Ectodermal cell (in vitro differentiated cells): ENCODE results near the gene SHROOM3.
A peak's percentile ranks its signal among the peaks of the same experiment; 100 is the strongest.

Source experiments
- H3K27ac ChIP-seq: 2 replicates; pipeline ENCODE4 v1.7.0; 2013; ENCODE audit warnings: mild to moderate bottlenecking, low read depth, low read length; ENCODE audit not compliant: insufficient read depth, poor library complexity, severe bottlenecking
- H3K27me3 ChIP-seq: 2 replicates; pipeline ENCODE4 v1.7.0; 2013; ENCODE audit warnings: mild to moderate bottlenecking, low read length; ENCODE audit not compliant: insufficient read depth, control insufficient read depth, poor library complexity, severe bottlenecking
- H3K36me3 ChIP-seq: one replicate; pipeline ENCODE4 v1.7.0; 2013; ENCODE audit warnings: low read length; ENCODE audit not compliant: control insufficient read depth, insufficient read depth
- H3K4me1 ChIP-seq: one replicate; pipeline ENCODE4 v1.7.0; 2013; ENCODE audit warnings: low read length; ENCODE audit not compliant: control insufficient read depth, insufficient read depth
- H3K4me3 ChIP-seq: 2 replicates; pipeline ENCODE4 v1.7.0; 2013; ENCODE audit warnings: low read depth, low read length, control low read depth; ENCODE audit not compliant: insufficient read depth
- H3K9me3 ChIP-seq: 2 replicates; pipeline ENCODE4 v1.7.0; 2013; ENCODE audit warnings: mild to moderate bottlenecking, low read length, moderate library complexity; ENCODE audit not compliant: control insufficient read depth
- WGBS, 2 experiments: methylation state at CpG; one replicate each; pipeline ENCODE4 v1.1.7; 2013; ENCODE audit warnings: missing lambda C conversion rate in 2 of 2; 5-methylcytosine and 5-hydroxymethylcytosine counted together

The SHROOM3 gene

GRCh38 chr4:76488888-76489685 is 54.1 kb downstream of the SHROOM3 start:
- no peaks in the 10 kb centered on the region for H3K27me3 ChIP-seq
- WGBS, 2 experiments: 91% methylated on average over 4 of the region's 4 CpGs

DNA sequence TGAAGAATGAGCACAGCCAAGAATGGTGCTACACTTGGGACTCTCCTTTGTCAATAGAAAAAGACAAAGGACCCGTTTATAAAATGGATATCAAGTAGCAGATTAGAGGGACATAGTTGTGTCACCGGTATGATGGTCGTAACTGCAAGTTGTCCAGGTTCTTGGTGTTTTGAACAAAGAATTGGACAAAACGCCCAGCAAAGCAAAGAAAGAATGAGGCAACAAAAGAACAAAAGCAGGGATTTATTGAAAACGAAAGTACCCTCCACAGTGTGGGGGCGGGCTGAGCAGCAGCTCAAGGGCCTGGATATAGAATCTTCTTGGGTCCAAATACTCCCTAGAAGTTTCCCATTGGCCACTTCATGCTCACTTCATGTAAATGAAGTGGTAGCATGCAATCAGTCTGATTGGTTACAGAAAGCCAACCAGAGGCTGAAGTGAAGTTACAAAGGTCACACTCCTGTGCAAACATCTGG is 54.7 kb downstream of the SHROOM3 start:
- no peak overlapping the region for H3K27ac ChIP-seq
- H3K36me3 ChIP-seq: no peaks in the 10 kb centered on the region
- no peak overlapping the region for H3K4me3 ChIP-seq
- no peaks in the 10 kb centered on the region for H3K9me3 ChIP-seq
- no peaks in the 10 kb centered on the region for H3K27me3 ChIP-seq
- WGBS, 2 experiments: 83 to 84% methylated on average over 6 of the region's 6 CpGs
- H3K4me1 ChIP-seq: peaks cover 34% of the 10 kb centered on the region

More at GRCh38 chr4:76488888-76489685, 54.1 kb downstream of the SHROOM3 start:
- Histone ChIP-seq H3K4me3 (no peak overlapping the region), H3K9me3 (no peaks in the 10 kb centered on the region), H3K4me1 (peaks cover 35% of the 10 kb centered on the region), H3K27ac (no peak overlapping the region), H3K36me3 (no peaks in the 10 kb centered on the region)

DNA sequence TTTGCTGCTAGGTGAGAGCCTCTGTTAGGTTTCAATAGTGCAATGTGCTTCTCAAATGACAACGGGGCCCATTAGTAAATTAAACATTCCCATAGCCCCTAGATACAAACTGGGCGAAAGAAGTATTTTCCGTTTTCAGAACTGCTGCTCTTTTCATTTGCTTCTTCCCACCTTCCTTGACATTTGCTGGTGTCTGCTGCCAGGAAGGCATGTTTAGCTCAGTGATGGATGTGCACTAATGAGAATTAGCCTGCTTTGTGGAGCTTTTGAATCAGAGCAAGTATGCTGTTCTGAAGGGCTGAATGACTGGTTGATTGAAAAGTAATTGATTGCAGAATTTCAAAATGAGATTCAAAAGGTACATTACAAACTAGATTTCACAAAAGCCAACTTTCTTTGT is 57.0 kb downstream of the SHROOM3 start:
- H3K27ac ChIP-seq: peak overlapping the region; percentile 40
- WGBS, 2 experiments: 71 to 84% methylated on average over 3 of the region's 3 CpGs
- H3K4me1 ChIP-seq: peaks cover 14% of the 10 kb centered on the region
- no peak overlapping the region for H3K4me3 ChIP-seq
- no peaks in the 10 kb centered on the region for H3K9me3 ChIP-seq
- no peaks in the 10 kb centered on the region for H3K36me3 ChIP-seq
- H3K27me3 ChIP-seq: no peaks in the 10 kb centered on the region

DNA sequence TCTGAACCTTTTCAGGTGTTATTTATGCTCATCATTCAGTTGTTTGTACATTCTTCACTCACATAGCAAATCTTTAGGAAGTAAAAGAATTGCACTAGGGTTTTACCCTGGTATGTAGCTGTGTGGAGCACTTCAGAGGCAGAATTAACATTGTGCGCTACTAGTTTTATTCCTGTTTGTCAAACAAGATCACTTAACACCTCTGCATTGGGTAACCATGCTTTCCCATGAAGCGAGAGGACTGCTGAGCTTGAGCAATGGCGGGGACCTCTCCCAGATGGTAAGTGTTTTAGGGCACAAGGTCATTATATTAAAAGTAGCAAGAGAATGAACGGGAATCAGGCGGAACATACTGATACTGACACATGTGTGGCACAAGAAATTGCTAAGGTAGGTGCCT is 59.2 kb downstream of the SHROOM3 start:
- H3K27me3 ChIP-seq: no peaks in the 10 kb centered on the region
- no peak overlapping the region for H3K4me3 ChIP-seq
- 93 to 95% methylated on average over 5 of the region's 5 CpGs for WGBS, 2 experiments
- no peak overlapping the region for H3K27ac ChIP-seq
- no peaks in the 10 kb centered on the region for H3K9me3 ChIP-seq
- no peaks in the 10 kb centered on the region for H3K36me3 ChIP-seq
- peaks cover 13% of the 10 kb centered on the region for H3K4me1 ChIP-seq

GRCh38 chr4:76494871-76495590 is 60.0 kb downstream of the SHROOM3 start:
- no peaks in the 10 kb centered on the region for H3K27me3 ChIP-seq
- H3K4me1 ChIP-seq: peaks cover 9% of the 10 kb centered on the region
- WGBS, 2 experiments: 89 to 95% methylated on average over 6 of the region's 6 CpGs
- H3K36me3 ChIP-seq: no peaks in the 10 kb centered on the region
- H3K27ac ChIP-seq: no peak overlapping the region
- no peak overlapping the region for H3K4me3 ChIP-seq
- H3K9me3 ChIP-seq: no peaks in the 10 kb centered on the region

GRCh38 chr4:76498550-76498949 is 63.5 kb downstream of the SHROOM3 start:
- Histone ChIP-seq H3K4me1 (peaks cover 4% of the 10 kb centered on the region), H3K36me3 (no peaks in the 10 kb centered on the region), H3K27ac (no peak overlapping the region), H3K4me3 (no peak overlapping the region), H3K27me3 (no peaks in the 10 kb centered on the region), H3K9me3 (no peaks in the 10 kb centered on the region)
- 91 to 95% methylated on average over 2 to 3 of the region's 3 CpGs for WGBS, 2 experiments

- Histone ChIP-seq H3K36me3 (no peaks in the 10 kb centered on the region), H3K4me3 (no peak overlapping the region), H3K9me3 (no peaks in the 10 kb centered on the region), H3K4me1 (peaks cover 4% of the 10 kb centered on the region), H3K27me3 (no peaks in the 10 kb centered on the region), H3K27ac (no peak overlapping the region)
- 78 to 83% methylated on average over 4 of the region's 4 CpGs for WGBS, 2 experiments
Measured at GRCh38 chr4:76499461-76499860, 64.4 kb downstream of the SHROOM3 start.

DNA sequence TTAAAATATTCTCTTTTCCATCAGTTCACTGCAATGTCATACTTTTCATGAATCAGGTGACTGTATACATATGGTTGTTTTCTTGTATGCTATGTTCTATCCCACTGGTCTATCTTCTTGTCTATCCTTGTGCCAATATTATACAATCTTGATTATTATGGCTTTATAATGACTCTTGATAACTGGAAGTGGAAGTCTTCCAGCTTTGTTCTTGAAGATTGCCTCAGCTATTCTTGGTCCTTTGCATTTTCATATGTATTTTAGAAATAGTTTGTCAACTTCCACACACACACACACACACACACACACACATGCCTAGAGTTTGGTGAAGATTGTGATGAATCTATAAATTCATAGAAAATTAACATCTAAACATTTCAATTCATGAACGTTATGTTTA is 67.9 kb downstream of the SHROOM3 start:
- no peak overlapping the region for H3K27ac ChIP-seq
- H3K27me3 ChIP-seq: no peaks in the 10 kb centered on the region
- H3K4me1 ChIP-seq: peaks cover 4% of the 10 kb centered on the region
- no peaks in the 10 kb centered on the region for H3K9me3 ChIP-seq
- WGBS, 2 experiments: no CpG with 5 or more reads among the region's 1 CpG
- no peaks in the 10 kb centered on the region for H3K36me3 ChIP-seq
- H3K4me3 ChIP-seq: no peak overlapping the region

- Histone ChIP-seq H3K4me3 (no peak overlapping the region), H3K4me1 (no peaks in the 10 kb centered on the region), H3K36me3 (no peaks in the 10 kb centered on the region), H3K27me3 (no peaks in the 10 kb centered on the region), H3K9me3 (no peaks in the 10 kb centered on the region), H3K27ac (no peak overlapping the region)
- WGBS, 2 experiments: 94 to 100% methylated on average over 1 to 2 of the region's 2 CpGs
Measured at GRCh38 chr4:76504613-76505465, 69.8 kb downstream of the SHROOM3 start.

GRCh38 chr4:76511947-76512346 is 76.9 kb downstream of the SHROOM3 start:
- Histone ChIP-seq H3K27ac (no peak overlapping the region), H3K4me3 (no peak overlapping the region)
- 92% methylated on average over 1 of the region's 1 CpG for whole genome bisulfite sequencing, 2 experiments

More at GRCh38 chr4:76511947-76512346, 76.9 kb downstream of the SHROOM3 start:
- Histone ChIP-seq H3K9me3 (peaks cover 4% of the 10 kb centered on the region), H3K4me1 (no peaks in the 10 kb centered on the region), H3K27me3 (no peaks in the 10 kb centered on the region), H3K36me3 (peaks cover 6% of the 10 kb centered on the region)
